GM12873 (cell line): ENCODE results near the gene GRM1.

Experiments
- CTCF ChIP-seq: IDR thresholded peaks from 2 replicates; pipeline ENCODE4 v1.5.1; 2012; ENCODE audit warnings: low read depth, mild to moderate bottlenecking, moderate library complexity, low read length, control low read depth; ENCODE audit not compliant: insufficient read depth; ENCODE audit errors: missing control alignments

Gene GRM1

GRCh38 chr6:146028851-146029572 is at the start of gene GRM1:
Gene GRM1, plus strand, starts transcription at chr6:146029062. Its CDS starts 456 bp downstream, at chr6:146029518.
- no peak for TF ChIP-seq CTCF

- TF ChIP-seq CTCF: no peak
Measured at GRCh38 chr6:146009338-146009737, 19.5 kb upstream of the GRM1 start.

GRCh38 chr6:146014233-146014632 is 14.6 kb upstream of the GRM1 start:
- no peak for TF ChIP-seq CTCF

GRCh38 chr6:146017672-146018071 is 11.2 kb upstream of the GRM1 start:
- no peak for TF ChIP-seq CTCF

DNA sequence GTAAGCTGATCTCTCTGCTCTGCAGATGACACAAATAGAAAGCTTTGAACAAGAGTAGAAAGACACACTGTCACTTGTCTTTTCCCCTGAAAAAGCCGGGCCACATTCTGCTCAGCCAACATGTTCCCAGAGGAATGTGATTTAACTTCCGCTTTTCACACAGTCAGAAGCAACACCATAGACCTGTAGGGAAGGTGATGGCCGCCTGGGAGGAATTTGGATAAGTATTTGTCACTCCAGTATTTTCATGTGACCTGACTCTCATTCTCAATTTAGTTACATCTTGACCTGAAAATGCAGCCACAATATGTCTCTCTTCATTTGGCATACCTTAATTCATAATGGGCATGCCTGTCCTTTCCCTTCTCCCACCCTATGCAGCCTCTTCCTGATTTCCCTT is 2.0 kb upstream of the GRM1 start:
- TF ChIP-seq CTCF: no peak

GRCh38 chr6:146027586-146028251 is 1.1 kb upstream of the GRM1 start:
- TF ChIP-seq CTCF: no peak

DNA sequence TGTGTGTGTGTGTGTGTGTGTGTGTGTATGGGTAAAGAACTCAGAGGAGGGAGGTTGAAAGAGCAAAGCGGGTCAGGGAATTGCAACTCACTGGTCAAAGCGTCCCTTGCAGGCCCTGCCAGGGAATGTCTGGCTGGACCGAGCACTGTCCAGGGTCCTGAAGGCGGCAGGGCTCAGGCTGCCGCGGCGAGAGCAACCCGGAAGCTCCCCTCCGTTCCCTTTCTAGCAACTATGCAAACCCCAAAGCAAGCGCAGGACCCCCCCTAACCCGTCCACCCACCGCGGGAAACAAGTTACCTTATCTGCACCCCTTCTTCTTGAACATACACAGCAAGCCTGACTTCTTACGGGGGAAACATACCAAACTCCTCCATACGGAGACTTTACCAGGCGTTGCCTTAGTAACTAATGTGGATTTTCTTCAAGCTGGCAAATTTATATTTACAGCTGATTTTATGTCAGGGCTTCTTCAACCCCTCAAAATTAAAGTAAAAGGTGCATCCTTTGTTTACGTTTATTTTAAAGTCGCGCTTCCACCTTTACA is 538 bp upstream of the GRM1 start:
- TF ChIP-seq CTCF: no peak
